ENCODE measurements around the gene SLC9C2.

DNA sequence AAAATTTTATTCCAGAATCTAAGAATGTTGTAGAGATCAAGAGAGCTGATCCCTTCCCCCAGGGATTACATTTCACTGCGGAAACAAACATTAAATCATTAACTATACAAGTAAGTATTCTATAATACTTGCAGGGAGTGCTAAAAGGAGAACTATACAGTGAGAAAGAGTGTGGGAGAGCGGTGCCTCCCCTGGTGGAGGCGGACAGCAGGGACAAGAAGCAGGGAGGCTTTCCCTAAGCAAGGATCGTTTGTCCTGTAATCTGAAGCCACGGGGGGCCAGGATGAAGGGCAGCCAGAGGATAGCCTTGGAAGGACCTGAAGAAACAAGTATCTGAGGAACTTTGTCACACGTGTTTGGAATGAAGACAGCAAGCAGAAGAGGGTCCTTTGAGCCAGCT, 40.1 kb downstream of the SLC9C2 start:
- TF ChIP-seq CTCF (IDR thresholded peaks at IDR 0.05; ENCODE audit: poor library complexity, severe bottlenecking) (no peak), RAD21 (conservative IDR thresholded peaks at IDR 0.05) (no peak), EZH2 (IDR thresholded peaks at IDR 0.05; ENCODE audit: borderline replicate concordance, insufficient read depth, low read length, poor library complexity, severe bottlenecking) (no peak), TAF1 (IDR thresholded peaks at IDR 0.05; ENCODE audit: low read depth) (no peak), REST (IDR thresholded peaks at IDR 0.05; ENCODE audit: borderline replicate concordance) (no peak), MXI1 (conservative IDR thresholded peaks at IDR 0.05; ENCODE audit: poor library complexity, severe bottlenecking) (no peak), POLR2AphosphoS5 (IDR thresholded peaks at IDR 0.05) (no peak)

All from neural cell (in vitro differentiated cells).